Measurements from ENCODE around the gene FAM163B. TPM values are rescaled to one million over a fixed set of nuclear protein-coding genes. Genes with fewer than 3 reads are reported as not detected.

The FAM163B gene
- total RNA-seq, 1 donor: not detected

DNA sequence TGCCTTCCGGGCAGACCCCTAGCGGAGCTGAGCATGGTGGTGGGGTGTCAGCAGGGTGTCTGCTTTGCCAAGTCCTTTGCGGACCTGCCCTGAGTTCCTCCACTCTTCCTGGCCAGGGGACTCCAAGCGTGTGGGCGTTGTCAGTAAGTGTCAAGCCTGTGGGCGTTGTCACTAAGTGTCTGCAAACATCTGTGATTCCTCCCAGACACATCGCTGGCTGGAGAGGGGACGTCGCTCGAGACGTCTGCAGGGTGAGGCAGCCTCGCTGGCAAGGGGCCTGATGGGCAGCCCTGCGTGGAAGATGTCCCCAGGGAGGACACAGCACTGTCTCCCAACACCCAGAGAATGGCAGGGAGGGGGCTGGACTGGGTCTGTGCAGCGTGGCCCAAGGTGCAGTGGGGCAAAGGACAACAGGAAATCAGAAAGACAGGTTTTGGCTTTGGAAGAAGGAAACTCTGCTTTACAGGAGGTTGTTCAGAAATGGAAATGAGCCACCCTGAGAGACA, 45.8 kb downstream of the FAM163B start:
- TF ChIP-seq, protein P1, sequence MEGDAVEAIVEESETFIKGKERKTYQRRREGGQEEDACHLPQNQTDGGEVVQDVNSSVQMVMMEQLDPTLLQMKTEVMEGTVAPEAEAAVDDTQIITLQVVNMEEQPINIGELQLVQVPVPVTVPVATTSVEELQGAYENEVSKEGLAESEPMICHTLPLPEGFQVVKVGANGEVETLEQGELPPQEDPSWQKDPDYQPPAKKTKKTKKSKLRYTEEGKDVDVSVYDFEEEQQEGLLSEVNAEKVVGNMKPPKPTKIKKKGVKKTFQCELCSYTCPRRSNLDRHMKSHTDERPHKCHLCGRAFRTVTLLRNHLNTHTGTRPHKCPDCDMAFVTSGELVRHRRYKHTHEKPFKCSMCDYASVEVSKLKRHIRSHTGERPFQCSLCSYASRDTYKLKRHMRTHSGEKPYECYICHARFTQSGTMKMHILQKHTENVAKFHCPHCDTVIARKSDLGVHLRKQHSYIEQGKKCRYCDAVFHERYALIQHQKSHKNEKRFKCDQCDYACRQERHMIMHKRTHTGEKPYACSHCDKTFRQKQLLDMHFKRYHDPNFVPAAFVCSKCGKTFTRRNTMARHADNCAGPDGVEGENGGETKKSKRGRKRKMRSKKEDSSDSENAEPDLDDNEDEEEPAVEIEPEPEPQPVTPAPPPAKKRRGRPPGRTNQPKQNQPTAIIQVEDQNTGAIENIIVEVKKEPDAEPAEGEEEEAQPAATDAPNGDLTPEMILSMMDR (IDR thresholded peaks at IDR 0.05; ENCODE audit: extremely low read depth, low read depth, low read length): no peak
- Histone ChIP-seq H3K4me2 (ENCODE audit: insufficient read depth, low read length) (no peak overlapping the region), H3K27ac (ENCODE audit: low read depth, low read length) (no peak overlapping the region)

DNA sequence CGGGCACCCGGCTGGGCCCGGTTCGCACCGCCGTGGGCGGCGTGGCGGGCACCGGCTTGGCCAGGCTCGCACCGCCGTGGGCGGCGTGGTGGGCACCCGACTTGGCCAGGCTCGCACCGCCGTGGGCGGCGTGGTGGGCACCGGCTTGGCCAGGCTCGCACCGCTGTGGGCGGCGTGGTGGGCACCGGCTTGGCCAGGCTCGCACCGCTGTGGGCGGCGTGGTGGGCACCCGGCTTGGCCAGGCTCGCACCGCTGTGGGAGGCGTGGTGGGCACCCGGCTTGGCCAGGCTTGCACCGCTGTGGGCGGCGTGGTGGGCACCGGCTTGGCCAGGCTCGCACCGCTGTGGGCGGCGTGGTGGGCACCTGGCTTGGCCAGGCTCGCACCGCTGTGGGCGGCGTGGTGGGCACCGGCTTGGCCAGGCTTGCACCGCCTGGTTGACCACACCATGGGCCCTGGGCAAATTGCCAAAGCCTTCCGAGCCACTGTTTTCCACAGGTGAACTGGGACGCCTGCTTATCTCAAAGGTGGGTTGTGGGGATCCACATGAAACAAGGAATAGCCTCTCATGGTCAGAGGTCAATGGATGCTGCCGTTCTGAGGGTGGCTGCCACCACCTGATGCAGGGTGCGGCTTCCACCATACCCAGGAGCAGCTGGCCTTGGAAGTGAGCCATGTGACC, 46.4 kb downstream of the FAM163B start:
- Histone ChIP-seq H3K79me2 (ENCODE audit: insufficient read depth, low read length) (no peaks in the 10 kb centered on the region), H3K4me1 (ENCODE audit: insufficient read depth, low read length) (peaks cover 11% of the 10 kb centered on the region), H3K27me3 (ENCODE audit: insufficient read depth, low read length) (peaks cover 5% of the 10 kb centered on the region), H2AFZ (ENCODE audit: low read length) (no peak overlapping the region), H3K4me3 (ENCODE audit: insufficient read depth, low read length) (no peak overlapping the region), H4K20me1 (ENCODE audit: insufficient read depth, low read length) (no peaks in the 10 kb centered on the region), H3K4me2 (ENCODE audit: insufficient read depth, low read length) (no peak overlapping the region), H3K9me3 (ENCODE audit: low read depth, low read length) (no peaks in the 10 kb centered on the region), H3K27ac (ENCODE audit: low read depth, low read length) (no peak overlapping the region), H3K36me3 (ENCODE audit: insufficient read depth, low read length) (no peaks in the 10 kb centered on the region)
- TF ChIP-seq, protein P1 (IDR thresholded peaks at IDR 0.05; ENCODE audit: extremely low read depth, low read depth, low read length): no peak
- DNase-seq (ENCODE audit: insufficient read length, low spot score, missing footprints): no peak

More for the DNA sequence above, 45.8 kb downstream of the FAM163B start:
- no peak for DNase-seq (ENCODE audit: insufficient read length, low spot score, missing footprints)
- H3K36me3 ChIP-seq (ENCODE audit: insufficient read depth, low read length): no peaks in the 10 kb centered on the region
- peaks cover 8% of the 10 kb centered on the region for H3K4me1 ChIP-seq (ENCODE audit: insufficient read depth, low read length)
- H3K79me2 ChIP-seq (ENCODE audit: insufficient read depth, low read length): no peaks in the 10 kb centered on the region
- peaks cover 5% of the 10 kb centered on the region for H3K27me3 ChIP-seq (ENCODE audit: insufficient read depth, low read length)
- H4K20me1 ChIP-seq (ENCODE audit: insufficient read depth, low read length): no peaks in the 10 kb centered on the region
- H3K4me3 ChIP-seq (ENCODE audit: insufficient read depth, low read length): no peak overlapping the region
- no peak overlapping the region for H2AFZ ChIP-seq (ENCODE audit: low read length)
- H3K9me3 ChIP-seq (ENCODE audit: low read depth, low read length): no peaks in the 10 kb centered on the region

DNA sequence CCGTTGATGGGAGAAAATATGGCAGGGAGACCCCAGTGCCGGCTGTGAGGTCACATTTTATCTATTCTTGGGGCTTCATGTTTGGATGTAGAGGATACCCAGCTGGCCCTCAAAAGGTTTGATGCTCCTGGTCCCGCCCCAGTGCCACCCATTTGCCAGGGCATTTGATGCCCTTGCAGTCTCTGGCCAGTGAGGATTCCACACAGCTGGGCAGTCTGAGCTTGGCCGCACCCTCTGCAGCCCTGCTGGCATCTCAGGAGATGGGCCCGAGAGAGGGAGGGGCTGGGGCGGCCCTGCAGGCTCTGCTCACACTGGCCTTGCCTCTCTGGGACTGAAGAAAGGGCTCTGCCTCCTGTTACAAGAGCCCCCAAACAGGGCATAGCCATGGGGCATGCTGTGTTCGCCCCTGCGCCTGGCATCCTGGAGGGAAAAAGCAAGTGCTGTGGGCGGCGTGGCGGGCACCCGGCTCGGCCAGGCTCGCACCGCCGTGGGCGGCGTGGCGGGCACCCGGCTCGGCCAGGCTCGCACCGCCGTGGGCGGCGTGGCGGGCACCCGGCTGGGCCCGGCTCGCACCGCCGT, 47.1 kb downstream of the FAM163B start:
- no peak overlapping the region for H3K27ac ChIP-seq (ENCODE audit: low read depth, low read length)
- no peak overlapping the region for H3K4me2 ChIP-seq (ENCODE audit: insufficient read depth, low read length)
- H3K36me3 ChIP-seq (ENCODE audit: insufficient read depth, low read length): no peaks in the 10 kb centered on the region
- H3K9me3 ChIP-seq (ENCODE audit: low read depth, low read length): no peaks in the 10 kb centered on the region
- H3K4me1 ChIP-seq (ENCODE audit: insufficient read depth, low read length): peaks cover 11% of the 10 kb centered on the region
- TF ChIP-seq, protein P1 (IDR thresholded peaks at IDR 0.05; ENCODE audit: extremely low read depth, low read depth, low read length): no peak
- no peaks in the 10 kb centered on the region for H4K20me1 ChIP-seq (ENCODE audit: insufficient read depth, low read length)
- H3K27me3 ChIP-seq (ENCODE audit: insufficient read depth, low read length): peaks cover 5% of the 10 kb centered on the region
- H2AFZ ChIP-seq (ENCODE audit: low read length): no peak overlapping the region
- H3K4me3 ChIP-seq (ENCODE audit: insufficient read depth, low read length): no peak overlapping the region
- DNase-seq (ENCODE audit: insufficient read length, low spot score, missing footprints): no peak
- H3K79me2 ChIP-seq (ENCODE audit: insufficient read depth, low read length): no peaks in the 10 kb centered on the region

DNA sequence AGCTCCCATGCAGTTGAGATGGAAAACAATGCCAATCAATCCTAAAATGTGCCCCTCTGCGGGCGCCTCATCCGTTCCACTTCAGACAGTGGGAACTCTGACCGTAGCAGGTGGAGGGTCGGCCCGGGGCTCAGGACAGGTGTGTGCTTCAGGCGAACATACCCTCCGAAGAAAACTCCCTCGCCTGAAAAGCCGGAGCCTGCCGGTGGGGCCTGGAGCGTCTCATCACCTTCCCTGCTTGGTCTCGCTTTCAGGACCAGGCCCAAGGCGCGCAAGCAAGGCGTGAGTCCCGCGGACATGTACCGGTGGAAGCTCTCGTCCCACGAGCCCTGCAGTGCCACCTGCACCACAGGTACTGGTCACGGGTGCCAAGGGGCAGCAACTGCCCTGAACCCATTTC, 48.2 kb downstream of the FAM163B start:
- Histone ChIP-seq H3K27ac (ENCODE audit: low read depth, low read length) (no peak overlapping the region), H3K79me2 (ENCODE audit: insufficient read depth, low read length) (no peaks in the 10 kb centered on the region), H2AFZ (ENCODE audit: low read length) (no peak overlapping the region), H3K27me3 (ENCODE audit: insufficient read depth, low read length) (peaks cover 5% of the 10 kb centered on the region), H3K9me3 (ENCODE audit: low read depth, low read length) (no peaks in the 10 kb centered on the region), H3K36me3 (ENCODE audit: insufficient read depth, low read length) (no peaks in the 10 kb centered on the region), H4K20me1 (ENCODE audit: insufficient read depth, low read length) (no peaks in the 10 kb centered on the region), H3K4me2 (ENCODE audit: insufficient read depth, low read length) (no peak overlapping the region), H3K4me1 (ENCODE audit: insufficient read depth, low read length) (peaks cover 11% of the 10 kb centered on the region), H3K4me3 (ENCODE audit: insufficient read depth, low read length) (no peak overlapping the region)
- TF ChIP-seq, protein P1 (IDR thresholded peaks at IDR 0.05; ENCODE audit: extremely low read depth, low read depth, low read length): no peak
- no peak for DNase-seq (ENCODE audit: insufficient read length, low spot score, missing footprints)
